Hippocampal formation (tissue), 2 donors: ENCODE measurements around the gene CCDC88A.
"Not testable (repeated sequence)": the region's sequence is repeated elsewhere in the genome, so short reads cannot be mapped to it uniquely, and the experiment has no call there.

ENCODE experiments used
- DNase-seq, 2 donors: peaks; one replicate each; lab custom pipeline; 2025; lab: John Stamatoyannopoulos, UW

The CCDC88A gene

GRCh38 chr2:55391155-55391554, 28.5 kb downstream of the CCDC88A start:
- DNase-seq = no peak

- DNase-seq = not testable (repeated sequence)
Measured at GRCh38 chr2:55385516-55385915, 34.1 kb downstream of the CCDC88A start.

GRCh38 chr2:55384786-55385185, 34.9 kb downstream of the CCDC88A start:
- DNase-seq = no peak

- no peak for DNase-seq
Measured at GRCh38 chr2:55371376-55371775, 48.3 kb downstream of the CCDC88A start.

GRCh38 chr2:55370208-55370607, 49.4 kb downstream of the CCDC88A start:
- DNase-seq = no peak

GRCh38 chr2:55365303-55365702, 54.4 kb downstream of the CCDC88A start:
- peak in 1 of 2 donors; percentile 51 for DNase-seq

GRCh38 chr2:55364189-55365055, 55.2 kb downstream of the CCDC88A start:
- peak; percentile 58 to 98 for DNase-seq

GRCh38 chr2:55363636-55364035, 56.0 kb downstream of the CCDC88A start:
- DNase-seq = no peak

GRCh38 chr2:55361465-55362189, 58.0 kb downstream of the CCDC88A start:
- no peak for DNase-seq

GRCh38 chr2:55358451-55358850, 61.2 kb downstream of the CCDC88A start:
- DNase-seq = no peak

- no peak for DNase-seq
Measured at GRCh38 chr2:55357927-55358326, 61.7 kb downstream of the CCDC88A start.

GRCh38 chr2:55357164-55357563, 62.5 kb downstream of the CCDC88A start:
- DNase-seq = no peak

- not testable (repeated sequence) for DNase-seq
Measured at GRCh38 chr2:55356136-55356535, 63.5 kb downstream of the CCDC88A start.

GRCh38 chr2:55355451-55355850, 64.2 kb downstream of the CCDC88A start:
- DNase-seq = no peak

- DNase-seq = no peak
Measured at GRCh38 chr2:55351672-55352071, 68.0 kb downstream of the CCDC88A start.

- DNase-seq = no peak
Measured at GRCh38 chr2:55345064-55345463, 74.6 kb downstream of the CCDC88A start.

- no peak for DNase-seq
Measured at GRCh38 chr2:55338268-55338667, 81.4 kb downstream of the CCDC88A start.

- no peak for DNase-seq
Measured at GRCh38 chr2:55334728-55335127, 84.9 kb downstream of the CCDC88A start.

- DNase-seq = no peak
Measured at GRCh38 chr2:55330541-55331297, 88.9 kb downstream of the CCDC88A start.

GRCh38 chr2:55327470-55328230, 92.0 kb downstream of the CCDC88A start:
- no peak for DNase-seq

GRCh38 chr2:55314985-55315384, 104.7 kb downstream of the CCDC88A start:
- DNase-seq = no peak

GRCh38 chr2:55311444-55311870, 108.2 kb downstream of the CCDC88A start:
- no peak for DNase-seq
